SU-DHL-6 (cell line): Measurements from ENCODE around the gene CDK5R2.

Experiments used
- EZH2phosphoT487 ChIP-seq: fragments of 200-600 bp; sonication (generic), shearing (Covaris generic); conservative IDR thresholded peaks from 2 replicates; pipeline ENCODE4 v1.6.1; 2018; ENCODE audit warnings: mild to moderate bottlenecking, antibody characterized with exemption, low read length, moderate library complexity, mixed read lengths
- TF ChIP-seq, protein P1 (sequence below): fragments of 200-600 bp; sonication (generic); IDR thresholded peaks from one replicate; pipeline ENCODE4 v1.5.1; 2017; ENCODE audit warnings: antibody characterized with exemption, mild to moderate bottlenecking, low read length, moderate library complexity; ENCODE audit not compliant: insufficient read depth, poor library complexity, severe bottlenecking

- TF ChIP-seq, protein P1, sequence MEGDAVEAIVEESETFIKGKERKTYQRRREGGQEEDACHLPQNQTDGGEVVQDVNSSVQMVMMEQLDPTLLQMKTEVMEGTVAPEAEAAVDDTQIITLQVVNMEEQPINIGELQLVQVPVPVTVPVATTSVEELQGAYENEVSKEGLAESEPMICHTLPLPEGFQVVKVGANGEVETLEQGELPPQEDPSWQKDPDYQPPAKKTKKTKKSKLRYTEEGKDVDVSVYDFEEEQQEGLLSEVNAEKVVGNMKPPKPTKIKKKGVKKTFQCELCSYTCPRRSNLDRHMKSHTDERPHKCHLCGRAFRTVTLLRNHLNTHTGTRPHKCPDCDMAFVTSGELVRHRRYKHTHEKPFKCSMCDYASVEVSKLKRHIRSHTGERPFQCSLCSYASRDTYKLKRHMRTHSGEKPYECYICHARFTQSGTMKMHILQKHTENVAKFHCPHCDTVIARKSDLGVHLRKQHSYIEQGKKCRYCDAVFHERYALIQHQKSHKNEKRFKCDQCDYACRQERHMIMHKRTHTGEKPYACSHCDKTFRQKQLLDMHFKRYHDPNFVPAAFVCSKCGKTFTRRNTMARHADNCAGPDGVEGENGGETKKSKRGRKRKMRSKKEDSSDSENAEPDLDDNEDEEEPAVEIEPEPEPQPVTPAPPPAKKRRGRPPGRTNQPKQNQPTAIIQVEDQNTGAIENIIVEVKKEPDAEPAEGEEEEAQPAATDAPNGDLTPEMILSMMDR: no peak
- no peak for TF ChIP-seq EZH2phosphoT487
These were observed 22.6 kb downstream of the CDK5R2 start for GRCh38 chr2:218981881-218982585.
